Heart right ventricle (tissue), 16 donors: ENCODE results near the gene EIF3M. TPM values are rescaled to one million over a fixed set of nuclear protein-coding genes. Genes with fewer than 3 reads are reported as not detected.

ENCODE experiments used
- ATAC-seq, 8 donors: fragments of 200-7000 bp; cut with Tn5 transposase; one replicate each; pipeline ENCODE4 v1.9.1; 2020; ENCODE audit warnings: mild to moderate bottlenecking in 8 of 8, moderate library complexity in 8 of 8, moderate number of reproducible peaks in 1 of 8
- DNase-seq, 2 donors: peaks; one replicate each; pipeline ENCODE4 v3.0.0-alpha.2; 2020
- H3K27ac ChIP-seq, 10 donors: fragments of 200-600 bp; sonication (generic) in 2 of 10; one replicate each; pipeline versions ENCODE4 v1.5.0 to v1.8.0; 2020 to 2022; ENCODE audit warnings: mild to moderate bottlenecking in 3 of 10
- H3K27me3 ChIP-seq, 7 donors: fragments of 200-600 bp; one replicate each; pipeline ENCODE4 v1.8.0; 2021 to 2022; ENCODE audit warnings: mild to moderate bottlenecking in 2 of 7
- H3K36me3 ChIP-seq, 9 donors: fragments of 200-600 bp; sonication (generic) in 1 of 9; one replicate each; pipeline versions ENCODE4 v1.5.0 to v1.8.0; 2020 to 2022; ENCODE audit warnings: mild to moderate bottlenecking in 2 of 9
- H3K4me1 ChIP-seq, 9 donors: fragments of 200-600 bp; sonication (generic) in 1 of 9; one replicate each; pipeline versions ENCODE4 v1.5.0 to v1.8.0; 2020 to 2022; ENCODE audit warnings: mild to moderate bottlenecking in 4 of 9
- H3K4me3 ChIP-seq, 10 donors: fragments of 200-600 bp; sonication (generic) in 2 of 10; one replicate each; pipeline versions ENCODE4 v1.5.0 to v1.8.0; 2020 to 2022; ENCODE audit warnings: mild to moderate bottlenecking in 7 of 10, moderate library complexity in 2 of 10
- H3K9me3 ChIP-seq, 11 donors: fragments of 200-600 bp in 10 of 11; sonication (generic) in 2 of 11; one replicate each; pipeline versions ENCODE4 v1.5.0 to v1.8.0; 2013 to 2022; ENCODE audit warnings: mild to moderate bottlenecking in 2 of 11, control low read depth in 1 of 11, moderate library complexity in 1 of 11
- CTCF ChIP-seq, 9 donors: fragments of 200-600 bp; sonication (generic) in 2 of 9; IDR thresholded peaks; one replicate each; pipeline versions ENCODE4 v1.5.0 to v1.8.0; 2021 to 2022; ENCODE audit warnings: antibody characterized with exemption in 9 of 9, mild to moderate bottlenecking in 5 of 9, moderate library complexity in 1 of 9
- WGBS, 2 donors: extraction: QIAGEN DNeasy Blood & Tissue Kit; methylation state at CpG; one replicate each; pipeline ENCODE4 v1.1.7; 2013; ENCODE audit warnings: inconsistent platforms in 1 of 2; 5-methylcytosine and 5-hydroxymethylcytosine counted together
- intact Hi-C, 10 donors: fragments of 100-400 bp; cut with DNase I; formaldehyde crosslinking; loops; one replicate each; pipeline versions ENCODE4 v1.11.1 to v1.14.2; 2022
- polyA plus RNA-seq, 2 donors: library from polyadenylated mRNA; stranded (reverse); fragments of 200-250 nt; gene quantifications; one replicate each; pipeline ENCODE4 v1.2.3, GENCODE V29; 2013
- total RNA-seq, 10 donors: library from RNA; stranded (reverse); fragmentation: NEBNext Ultra II Directional in 3 of 10; extraction: Animal tissue kit (Norgen Biotek cat#: 25700) in 3 of 10; gene quantifications; one replicate each; pipeline versions ENCODE4 v1.2.1 to v1.2.4, GENCODE V29; 2021 to 2023
- donor health status: Arrhythmogenic right ventricular cardiomyopathy.
- donor health status: ischemic (EF 13 %, LVEDD 7.1; RV severe dilation, severe dysfunction).
- donor health status: healthy with polysubstance abuse.
- donor health status: DM: no; HTN: yes; CAD: no.
- donor health status: DM: no; HTN: no; CAD: no.
- donor health status: ischemic (EF 25% LVEDD 6.9; RV normal size, moderate dysfunction).
- donor health status: ischemic (EF 25% LVEDD 5.7; RV mildly dilated, moderate dysfunction).
- donor health status: healthy.
- donor health status: DM: yes; HTN: yes; CAD: no.
- donor health status: Ischemic cardiomyopathy.
- donor health status: ischemic (EF 35%, LVEDD 5.7; RV mildly dilated, moderate dysfunction).
- donor health status: nonischemic (EF 11% LVEDD 7.7; RV severe dilation, severe dysfunction).
- donor health status: DM: yes; HTN: yes; CAD: no.
- donor health status: PGD.
- donor health status: ischemic (EF 29% LVEDD 5.4; RV normal size, mild dysfunction).
- donor health status: nonischemic (EF 23%, LVEDD 6.1; RV moderate dilation, normal function).

Gene EIF3M
- total and polyA plus RNA-seq, 12 donors: 128 to 303 (median 162) TPM

GRCh38 chr11:32635819-32636218 is 52.2 kb downstream of the EIF3M start:
- Histone ChIP-seq H3K36me3 (no peaks in the 10 kb centered on the region), H3K4me1 (no peaks in the 10 kb centered on the region), H3K4me3 (no peak overlapping the region), H3K27ac (no peak overlapping the region), H3K9me3 (peaks cover 0 to 4% (median 0%) of the 10 kb centered on the region in 11 donors), H3K27me3 (peaks cover 0 to 3% (median 0%) of the 10 kb centered on the region in 7 donors)
- no peak for ATAC-seq
- 82 to 91% methylated on average over 2 of the region's 2 CpGs for WGBS, 2 donors
- no peak for DNase-seq
- intact Hi-C loops: loop anchor here in 1 of 10 donors (10.0 kb wide), 1 partner anchor 59 kb away; no protein-coding TSS in a partner anchor
- no peak for TF ChIP-seq CTCF (IDR thresholded peaks at IDR 0.05)

GRCh38 chr11:32641361-32641760 is 57.7 kb downstream of the EIF3M start:
- Histone ChIP-seq H3K9me3 (no peaks in the 10 kb centered on the region), H3K4me3 (no peak overlapping the region), H3K36me3 (no peaks in the 10 kb centered on the region), H3K27me3 (peaks cover 0 to 3% (median 0%) of the 10 kb centered on the region in 7 donors), H3K27ac (no peak overlapping the region), H3K4me1 (no peaks in the 10 kb centered on the region)
- intact Hi-C loops: no loop called here
- no peak for ATAC-seq
- DNase-seq: no peak
- TF ChIP-seq CTCF (IDR thresholded peaks at IDR 0.05): no peak

GRCh38 chr11:32643526-32643925 is 59.9 kb downstream of the EIF3M start:
- Histone ChIP-seq H3K36me3 (no peaks in the 10 kb centered on the region), H3K4me3 (no peak overlapping the region), H3K27me3 (peaks cover 0 to 3% (median 0%) of the 10 kb centered on the region in 7 donors), H3K27ac (no peak overlapping the region), H3K4me1 (no peaks in the 10 kb centered on the region), H3K9me3 (no peaks in the 10 kb centered on the region)
- ATAC-seq (no peak), DNase-seq (no peak)
- TF ChIP-seq CTCF (IDR thresholded peaks at IDR 0.05): no peak
- intact Hi-C loops: no loop called here
- 56 to 71% methylated on average over 1 of the region's 1 CpG for WGBS, 2 donors

Other genes starting within 250 kb of the EIF3M start
- 1 to 10 TPM; 1.9 to 4.6 (median 2.9) TPM for gene WT1, start 148.3 kb upstream of the EIF3M start, total RNA-seq
- 1 to 10 TPM; 1.2 TPM for gene WT1, start 148.3 kb upstream of the EIF3M start, polyA plus RNA-seq
- not detected for gene CCDC73, start 210.8 kb downstream of the EIF3M start, total RNA-seq
- gene CCDC73, start 210.8 kb downstream of the EIF3M start, polyA plus RNA-seq: under 1 TPM in 1 of 2 donors, not detected in 1; 0.01 TPM
- 1 to 10 TPM in 1 of 10 donors, under 1 TPM in 8, not detected in 1; 0.08 to 1.3 (median 0.32) TPM for gene PRRG4, start 246.1 kb downstream of the EIF3M start, total RNA-seq
- gene PRRG4, start 246.1 kb downstream of the EIF3M start, polyA plus RNA-seq: under 1 TPM; 0.14 to 0.80 TPM